Endothelial cell (in vitro differentiated cells): Measurements from ENCODE around the gene SLC2A4. TPM values are rescaled to one million over a fixed set of nuclear protein-coding genes. Genes with fewer than 3 reads are reported as not detected.

ENCODE experiments used
- DNase-seq: peaks from one replicate; pipeline ENCODE4 v3.0.0; 2021; ENCODE audit warnings: low spot score
- H3K27ac Mint-ChIP-seq: one replicate; pipeline ENCODE4 v1.8.0; 2021; ENCODE audit warnings: mixed read lengths, inconsistent platforms; ENCODE audit not compliant: unreplicated experiment
- H3K27me3 Mint-ChIP-seq: one replicate; pipeline ENCODE4 v1.8.0; 2021; ENCODE audit warnings: mild to moderate bottlenecking, moderate library complexity, mixed read lengths, inconsistent platforms; ENCODE audit not compliant: unreplicated experiment
- H3K36me3 Mint-ChIP-seq: one replicate; pipeline ENCODE4 v1.8.0; 2021; ENCODE audit warnings: mild to moderate bottlenecking, low read depth, mixed read lengths, inconsistent platforms; ENCODE audit not compliant: unreplicated experiment
- H3K4me1 Mint-ChIP-seq: one replicate; pipeline ENCODE4 v1.8.0; 2021; ENCODE audit warnings: mild to moderate bottlenecking, mixed read lengths, inconsistent platforms; ENCODE audit not compliant: unreplicated experiment
- H3K4me3 Mint-ChIP-seq: one replicate; pipeline ENCODE4 v1.8.0; 2021; ENCODE audit warnings: mild to moderate bottlenecking, mixed read lengths, inconsistent platforms; ENCODE audit not compliant: unreplicated experiment
- H3K9me3 Mint-ChIP-seq: one replicate; pipeline ENCODE4 v1.8.0; 2021; ENCODE audit warnings: mixed read lengths, inconsistent platforms; ENCODE audit not compliant: unreplicated experiment
- CTCF ChIP-seq: fragments of 200-600 bp; sonication (generic); IDR thresholded peaks from one replicate; pipeline ENCODE4 v1.5.0; 2021; ENCODE audit warnings: antibody characterized with exemption; ENCODE audit not compliant: unreplicated experiment
- total RNA-seq: library from RNA; stranded (reverse); fragmentation: NEBNext Ultra II Directional; extraction: Animal tissue kit (Norgen Biotek cat#: 25700); gene quantifications from one replicate; pipeline ENCODE4 v1.2.1, GENCODE V29; 2021; ENCODE audit not compliant: unreplicated experiment

SLC2A4 gene
- total RNA-seq, 1 donor from 2014 or later: 2.2 TPM

GRCh38 chr17:7266784-7267183 lies 14.7 kb upstream of the SLC2A4 start:
- no peak overlapping the region for H3K27ac Mint-ChIP-seq
- no peaks in the 10 kb centered on the region for H3K9me3 Mint-ChIP-seq
- H3K36me3 Mint-ChIP-seq: no peaks in the 10 kb centered on the region
- no peak overlapping the region for H3K4me3 Mint-ChIP-seq
- H3K4me1 Mint-ChIP-seq: peaks cover 19% of the 10 kb centered on the region
- peaks cover 12% of the 10 kb centered on the region for H3K27me3 Mint-ChIP-seq
- no peak for TF ChIP-seq CTCF
- DNase-seq: no peak

GRCh38 chr17:7279448-7279847 lies 2.1 kb upstream of the SLC2A4 start:
- no peak for TF ChIP-seq CTCF
- peaks cover 10% of the 10 kb centered on the region for H3K27me3 Mint-ChIP-seq
- peaks cover 15% of the 10 kb centered on the region for H3K4me1 Mint-ChIP-seq
- H3K27ac Mint-ChIP-seq: no peak overlapping the region
- DNase-seq: no peak
- H3K4me3 Mint-ChIP-seq: no peak overlapping the region
- H3K9me3 Mint-ChIP-seq: no peaks in the 10 kb centered on the region
- no peaks in the 10 kb centered on the region for H3K36me3 Mint-ChIP-seq

GRCh38 chr17:7280519-7281073 lies 922 bp upstream of the SLC2A4 start:
- H3K4me1 Mint-ChIP-seq: peaks cover 15% of the 10 kb centered on the region
- peak overlapping the region; percentile 17 for H3K4me3 Mint-ChIP-seq
- no peaks in the 10 kb centered on the region for H3K36me3 Mint-ChIP-seq
- H3K27ac Mint-ChIP-seq: no peak overlapping the region
- peak; percentile 75 for TF ChIP-seq CTCF
- DNase-seq: peak; percentile 82
- no peaks in the 10 kb centered on the region for H3K9me3 Mint-ChIP-seq
- H3K27me3 Mint-ChIP-seq: peaks cover 13% of the 10 kb centered on the region

- Mint-ChIP-seq H3K4me1 (peaks cover 15% of the 10 kb centered on the region), H3K27ac (no peak overlapping the region), H3K27me3 (peaks cover 13% of the 10 kb centered on the region), H3K9me3 (no peaks in the 10 kb centered on the region), H3K4me3 (peak overlapping the region; percentile 82), H3K36me3 (no peaks in the 10 kb centered on the region)
- TF ChIP-seq CTCF: no peak
- DNase-seq: peak; percentile 39
These were observed 634 bp downstream of the SLC2A4 start for GRCh38 chr17:7281953-7282751.

GRCh38 chr17:7282752-7283321 lies 1.3 kb downstream of the SLC2A4 start:
- Mint-ChIP-seq H3K9me3 (no peaks in the 10 kb centered on the region), H3K36me3 (no peaks in the 10 kb centered on the region), H3K27ac (no peak overlapping the region), H3K27me3 (peaks cover 14% of the 10 kb centered on the region), H3K4me1 (peaks cover 15% of the 10 kb centered on the region), H3K4me3 (peak overlapping the region; percentile 82)
- no peak for DNase-seq
- TF ChIP-seq CTCF: no peak
